Osteocyte (in vitro differentiated cells): ENCODE results near the gene MZT2B. TPM values are rescaled to one million over a fixed set of nuclear protein-coding genes. Genes with fewer than 3 reads are reported as not detected.
"Not testable (repeated sequence)": the region's sequence is repeated elsewhere in the genome, so short reads cannot be mapped to it uniquely, and the experiment has no call there.

Experiments
- DNase-seq: peaks from one replicate; pipeline ENCODE4 v3.0.0; 2021; ENCODE audit warnings: mixed read lengths; ENCODE audit not compliant: unreplicated experiment; ENCODE audit errors: extremely low spot score
- H3K27ac Mint-ChIP-seq: one replicate; pipeline ENCODE4 v1.8.0; 2021; ENCODE audit warnings: mild to moderate bottlenecking, mixed read lengths; ENCODE audit not compliant: unreplicated experiment
- H3K27me3 Mint-ChIP-seq: one replicate; pipeline ENCODE4 v1.8.0; 2021; ENCODE audit warnings: mixed read lengths; ENCODE audit not compliant: unreplicated experiment
- H3K36me3 Mint-ChIP-seq: one replicate; pipeline ENCODE4 v1.8.0; 2021; ENCODE audit warnings: mixed read lengths; ENCODE audit not compliant: unreplicated experiment
- H3K4me1 Mint-ChIP-seq: one replicate; pipeline ENCODE4 v1.8.0; 2021; ENCODE audit warnings: mixed read lengths; ENCODE audit not compliant: unreplicated experiment
- H3K4me3 Mint-ChIP-seq: one replicate; pipeline ENCODE4 v1.8.0; 2021; ENCODE audit warnings: mild to moderate bottlenecking, moderate library complexity, mixed read lengths; ENCODE audit not compliant: unreplicated experiment
- H3K9me3 Mint-ChIP-seq: one replicate; pipeline ENCODE4 v1.8.0; 2021; ENCODE audit warnings: mixed read lengths; ENCODE audit not compliant: unreplicated experiment
- total RNA-seq: library from RNA; stranded (reverse); gene quantifications from 2 replicates; pipeline ENCODE4 v1.2.1, GENCODE V29; 2021
- TF ChIP-seq, protein P1 (sequence below): fragments of 200-600 bp; sonication (generic); IDR thresholded peaks from 2 replicates; pipeline ENCODE4 v1.5.0; 2021; ENCODE audit warnings: antibody characterized with exemption, mild to moderate bottlenecking, moderate library complexity

MZT2B gene
- total RNA-seq, 1 donor from 2014 or later = 281 TPM

- not testable (repeated sequence) for H3K9me3 Mint-ChIP-seq, H3K27ac Mint-ChIP-seq, H3K36me3 Mint-ChIP-seq, H3K4me1 Mint-ChIP-seq, H3K4me3 Mint-ChIP-seq, DNase-seq, H3K27me3 Mint-ChIP-seq
Observed at GRCh38 chr2:130196052-130196451, 14.0 kb downstream of the MZT2B start.

- no peak for DNase-seq
- Mint-ChIP-seq H3K27ac (no peak within 1 kb of the TSS), H3K27me3 (peaks cover 2% of the 10 kb centered on the region), H3K9me3 (no peaks in the 10 kb centered on the region), H3K36me3 (no peaks in the 10 kb centered on the region), H3K4me1 (no peaks in the 10 kb centered on the region), H3K4me3 (no peak within 1 kb of the TSS)
- TF ChIP-seq, protein P1, sequence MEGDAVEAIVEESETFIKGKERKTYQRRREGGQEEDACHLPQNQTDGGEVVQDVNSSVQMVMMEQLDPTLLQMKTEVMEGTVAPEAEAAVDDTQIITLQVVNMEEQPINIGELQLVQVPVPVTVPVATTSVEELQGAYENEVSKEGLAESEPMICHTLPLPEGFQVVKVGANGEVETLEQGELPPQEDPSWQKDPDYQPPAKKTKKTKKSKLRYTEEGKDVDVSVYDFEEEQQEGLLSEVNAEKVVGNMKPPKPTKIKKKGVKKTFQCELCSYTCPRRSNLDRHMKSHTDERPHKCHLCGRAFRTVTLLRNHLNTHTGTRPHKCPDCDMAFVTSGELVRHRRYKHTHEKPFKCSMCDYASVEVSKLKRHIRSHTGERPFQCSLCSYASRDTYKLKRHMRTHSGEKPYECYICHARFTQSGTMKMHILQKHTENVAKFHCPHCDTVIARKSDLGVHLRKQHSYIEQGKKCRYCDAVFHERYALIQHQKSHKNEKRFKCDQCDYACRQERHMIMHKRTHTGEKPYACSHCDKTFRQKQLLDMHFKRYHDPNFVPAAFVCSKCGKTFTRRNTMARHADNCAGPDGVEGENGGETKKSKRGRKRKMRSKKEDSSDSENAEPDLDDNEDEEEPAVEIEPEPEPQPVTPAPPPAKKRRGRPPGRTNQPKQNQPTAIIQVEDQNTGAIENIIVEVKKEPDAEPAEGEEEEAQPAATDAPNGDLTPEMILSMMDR = no peak
Observed at GRCh38 chr2:130198343-130198742, 16.3 kb downstream of the MZT2B start, which contains the start of gene TUBA3E. Gene TUBA3E (minus strand): TSS chr2:130198439. CDS start chr2:130198360, 79 bp downstream.

- DNase-seq, H3K27me3 Mint-ChIP-seq, H3K27ac Mint-ChIP-seq, H3K36me3 Mint-ChIP-seq, H3K4me1 Mint-ChIP-seq, H3K4me3 Mint-ChIP-seq, H3K9me3 Mint-ChIP-seq: not testable (repeated sequence)
Observed at GRCh38 chr2:130202518-130202917, 20.5 kb downstream of the MZT2B start.

GRCh38 chr2:130203150-130203549 lies 21.1 kb downstream of the MZT2B start:
- not testable (repeated sequence) for H3K27me3 Mint-ChIP-seq, H3K36me3 Mint-ChIP-seq, H3K27ac Mint-ChIP-seq, H3K4me3 Mint-ChIP-seq, DNase-seq, H3K4me1 Mint-ChIP-seq, H3K9me3 Mint-ChIP-seq

- not testable (repeated sequence) for H3K4me1 Mint-ChIP-seq, H3K27ac Mint-ChIP-seq, H3K36me3 Mint-ChIP-seq, DNase-seq, H3K4me3 Mint-ChIP-seq, H3K9me3 Mint-ChIP-seq
- H3K27me3 Mint-ChIP-seq = peaks cover 24% of the 10 kb centered on the region
Observed at GRCh38 chr2:130207051-130207450, 25.0 kb downstream of the MZT2B start.

GRCh38 chr2:130219147-130219546 lies 37.1 kb downstream of the MZT2B start:
- H3K27me3 Mint-ChIP-seq = peaks cover 24% of the 10 kb centered on the region

GRCh38 chr2:130220505-130220904 lies 38.4 kb downstream of the MZT2B start:
- peaks cover 19% of the 10 kb centered on the region for H3K27me3 Mint-ChIP-seq

More at GRCh38 chr2:130219147-130219546, 37.1 kb downstream of the MZT2B start:
- not testable (repeated sequence) for H3K27ac Mint-ChIP-seq, H3K4me3 Mint-ChIP-seq, DNase-seq, H3K36me3 Mint-ChIP-seq, H3K9me3 Mint-ChIP-seq, H3K4me1 Mint-ChIP-seq

DNA sequence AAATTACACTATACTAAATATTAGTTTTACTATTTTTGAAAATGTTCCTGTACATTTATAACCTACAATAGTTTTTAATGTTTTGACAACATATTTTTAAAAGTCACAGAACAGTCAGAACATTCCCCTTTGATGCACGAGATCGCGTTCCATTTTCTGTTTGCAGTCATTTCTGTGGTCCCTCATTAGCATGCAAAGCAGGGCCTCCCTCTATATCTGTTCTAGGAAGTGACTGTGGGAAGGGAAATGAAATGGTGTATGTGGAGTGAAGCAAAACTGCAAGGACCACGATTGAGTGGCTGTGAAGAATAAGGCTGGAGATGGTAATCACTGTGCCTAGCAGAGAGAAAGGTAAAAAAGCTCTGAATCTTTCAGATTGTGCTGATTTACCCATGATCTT lies 40.5 kb downstream of the MZT2B start:
- peaks cover 14% of the 10 kb centered on the region for H3K27me3 Mint-ChIP-seq
- H3K4me1 Mint-ChIP-seq, H3K4me3 Mint-ChIP-seq, H3K9me3 Mint-ChIP-seq, H3K27ac Mint-ChIP-seq, H3K36me3 Mint-ChIP-seq, DNase-seq: not testable (repeated sequence)

More at GRCh38 chr2:130220505-130220904, 38.4 kb downstream of the MZT2B start:
- H3K4me3 Mint-ChIP-seq, H3K36me3 Mint-ChIP-seq, H3K4me1 Mint-ChIP-seq, H3K27ac Mint-ChIP-seq, DNase-seq, H3K9me3 Mint-ChIP-seq: not testable (repeated sequence)

DNA sequence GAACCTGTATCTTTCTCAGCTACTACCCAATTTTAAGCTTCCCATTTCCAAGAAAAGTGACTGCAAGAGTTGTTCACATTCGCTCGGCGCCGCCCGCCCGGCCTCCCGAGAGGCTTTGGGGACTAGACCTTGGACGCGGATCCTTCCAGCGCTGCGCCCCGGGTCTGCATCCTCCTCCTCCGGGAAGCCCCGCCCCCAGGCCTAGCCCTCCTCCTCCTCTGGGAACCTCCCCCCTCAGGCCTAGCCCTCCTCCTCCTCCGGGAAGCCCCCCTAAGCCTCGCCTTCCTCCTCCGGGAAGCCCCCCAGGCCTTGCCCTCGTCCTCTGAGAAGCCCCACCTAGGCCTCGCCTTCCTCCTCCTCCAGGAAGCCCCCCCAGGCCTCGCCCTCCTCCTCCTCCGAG lies 45.9 kb downstream of the MZT2B start:
- not testable (repeated sequence) for H3K4me1 Mint-ChIP-seq, H3K36me3 Mint-ChIP-seq

GRCh38 chr2:130228467-130229160 lies 46.6 kb downstream of the MZT2B start:
- H3K4me1 Mint-ChIP-seq, H3K36me3 Mint-ChIP-seq, DNase-seq, H3K27me3 Mint-ChIP-seq, H3K9me3 Mint-ChIP-seq, H3K4me3 Mint-ChIP-seq, H3K27ac Mint-ChIP-seq: not testable (repeated sequence)

More for the DNA sequence above, 45.9 kb downstream of the MZT2B start:
- H3K27ac Mint-ChIP-seq, H3K4me3 Mint-ChIP-seq, DNase-seq, H3K27me3 Mint-ChIP-seq, H3K9me3 Mint-ChIP-seq: not testable (repeated sequence)

GRCh38 chr2:130229161-130229510 lies 47.1 kb downstream of the MZT2B start:
- not testable (repeated sequence) for DNase-seq, H3K4me1 Mint-ChIP-seq, H3K36me3 Mint-ChIP-seq, H3K27me3 Mint-ChIP-seq, H3K9me3 Mint-ChIP-seq, H3K27ac Mint-ChIP-seq, H3K4me3 Mint-ChIP-seq
